Dedifferentiated amniotic fluid mesenchymal stem cell (primary cell): ENCODE results near the gene SLC35F4.
"Not testable (repeated sequence)": the region's sequence is repeated elsewhere in the genome, so short reads cannot be mapped to it uniquely, and the experiment has no call there.

ENCODE experiments used
- DNase-seq: peaks from one replicate; pipeline ENCODE4 v3.0.0-alpha.2; 2016; ENCODE audit errors: extremely low spot score

The SLC35F4 gene

DNA sequence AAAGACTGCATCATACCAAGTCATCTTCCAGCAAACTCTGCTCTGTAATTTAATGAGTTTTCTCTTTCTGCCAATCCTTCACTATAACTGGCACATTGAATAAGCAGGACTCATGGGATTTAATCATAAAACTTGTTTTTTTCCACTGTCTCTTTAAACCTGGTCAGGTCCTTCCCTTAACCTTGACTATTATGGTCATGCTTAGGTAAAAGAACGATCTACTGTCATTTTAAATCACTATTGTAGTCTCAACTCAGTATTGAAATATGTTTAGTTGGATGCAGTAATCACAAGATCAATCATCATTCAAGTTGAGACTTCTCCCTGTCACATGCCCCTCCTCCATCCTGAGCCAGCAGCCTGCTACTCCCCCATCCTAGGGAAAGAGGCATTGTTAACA, 56.1 kb downstream of the SLC35F4 start:
- no peak for DNase-seq

- no peak for DNase-seq
Measured at GRCh38 chr14:57797160-57797559, 68.7 kb downstream of the SLC35F4 start.

DNA sequence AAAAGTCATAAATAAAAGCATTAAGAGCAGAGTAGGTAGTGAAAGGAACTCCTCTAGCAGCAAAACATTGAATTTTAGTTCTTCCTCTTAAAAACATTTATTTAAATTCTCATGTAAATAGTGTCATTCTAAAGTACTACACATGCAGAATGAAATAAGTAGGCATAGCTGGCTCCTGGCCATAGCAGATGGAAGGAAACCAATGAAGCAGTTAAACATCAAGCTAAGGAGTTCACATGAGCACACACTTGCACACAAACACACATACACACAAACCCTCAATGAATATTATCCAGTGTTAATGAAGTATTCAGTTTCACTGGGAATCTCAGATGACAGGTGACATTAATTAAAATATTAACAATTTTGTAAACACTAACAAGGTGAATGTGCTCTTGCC, 69.3 kb downstream of the SLC35F4 start:
- DNase-seq: no peak

GRCh38 chr14:57785058-57785457, 80.8 kb downstream of the SLC35F4 start:
- no peak for DNase-seq

GRCh38 chr14:57771801-57772200, 94.1 kb downstream of the SLC35F4 start:
- DNase-seq: no peak

DNA sequence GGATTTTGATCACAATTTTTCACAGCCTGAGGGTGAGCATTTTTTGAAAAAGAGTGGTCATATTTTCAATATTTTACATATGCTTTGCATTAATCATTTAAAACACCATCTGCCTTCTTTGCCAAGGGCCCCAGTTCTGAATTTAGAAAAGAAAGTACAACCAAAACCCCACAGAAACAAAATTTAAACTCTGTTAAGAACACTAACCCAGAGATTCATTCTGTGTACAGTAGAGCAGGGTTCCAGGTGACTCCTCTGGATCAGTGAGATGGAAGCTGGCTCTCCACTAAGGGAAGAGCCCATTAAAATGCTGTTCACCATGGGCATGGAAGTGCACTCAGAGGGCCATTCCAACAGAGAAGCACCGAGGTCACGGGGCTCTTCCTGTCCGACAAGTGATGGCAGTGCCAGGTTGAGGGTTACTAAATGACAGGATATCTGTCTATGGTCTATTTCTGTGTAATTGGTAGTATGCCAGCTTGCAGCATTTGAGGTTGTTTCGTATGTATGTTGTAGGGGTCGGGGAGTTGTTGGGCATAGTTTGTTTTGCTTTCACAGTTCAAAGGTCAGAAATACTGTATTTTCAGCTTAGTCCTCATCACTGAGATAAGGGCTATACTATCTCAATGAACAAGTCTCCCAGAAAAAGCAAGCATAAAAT, 95.9 kb downstream of the SLC35F4 start:
- no peak for DNase-seq

- no peak for DNase-seq
Measured at GRCh38 chr14:57761800-57762199, 104.1 kb downstream of the SLC35F4 start.

- no peak for DNase-seq
Measured at GRCh38 chr14:57760896-57761295, 105.0 kb downstream of the SLC35F4 start.

DNA sequence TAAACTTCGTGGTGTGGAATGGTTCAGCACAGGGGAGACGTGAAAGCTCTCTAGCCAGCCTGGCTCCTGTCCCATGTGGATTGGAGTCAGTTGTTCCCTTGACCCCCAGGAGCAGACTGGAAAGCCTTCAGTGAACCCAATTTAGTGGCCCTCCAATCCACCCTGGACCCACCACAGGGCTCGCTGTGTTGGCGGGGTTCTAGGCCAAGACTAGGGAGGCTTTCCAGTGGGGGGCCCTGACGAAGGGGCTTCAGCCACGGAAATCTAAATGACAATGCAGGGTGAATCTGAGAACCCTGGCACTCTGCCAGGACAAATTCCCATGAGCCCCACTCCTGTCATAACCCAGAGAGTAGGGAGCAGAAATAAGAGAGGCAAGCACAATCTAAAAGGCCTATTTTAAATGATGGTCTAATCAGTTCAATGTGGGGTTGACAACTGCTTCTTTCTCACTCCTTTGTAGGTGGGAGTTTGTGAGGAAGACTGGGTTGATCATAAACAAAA, 110.8 kb downstream of the SLC35F4 start:
- no peak for DNase-seq

- no peak for DNase-seq
Measured at GRCh38 chr14:57754527-57754926, 111.4 kb downstream of the SLC35F4 start.

GRCh38 chr14:57753821-57754220, 112.1 kb downstream of the SLC35F4 start:
- no peak for DNase-seq

GRCh38 chr14:57752142-57752695, 113.7 kb downstream of the SLC35F4 start:
- not testable (repeated sequence) for DNase-seq

DNA sequence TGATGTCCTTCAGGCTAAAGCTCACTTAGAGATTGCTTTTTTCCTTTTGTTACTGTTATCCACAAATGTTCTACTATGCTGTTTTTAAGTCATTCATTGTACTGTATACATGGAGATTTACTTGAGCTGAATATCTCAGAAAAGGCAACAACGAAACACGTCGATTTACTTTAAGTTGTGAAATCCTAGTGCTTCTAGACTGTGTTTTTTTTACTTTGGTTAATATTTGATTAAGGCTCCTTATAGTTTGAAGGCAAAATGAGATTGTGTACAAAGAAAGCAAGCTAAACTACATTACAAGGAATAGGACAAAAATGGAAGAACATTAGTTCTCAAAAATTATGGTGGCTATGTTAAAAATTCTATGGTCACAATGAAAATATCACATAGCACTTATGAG, 114.5 kb downstream of the SLC35F4 start:
- no peak for DNase-seq

DNA sequence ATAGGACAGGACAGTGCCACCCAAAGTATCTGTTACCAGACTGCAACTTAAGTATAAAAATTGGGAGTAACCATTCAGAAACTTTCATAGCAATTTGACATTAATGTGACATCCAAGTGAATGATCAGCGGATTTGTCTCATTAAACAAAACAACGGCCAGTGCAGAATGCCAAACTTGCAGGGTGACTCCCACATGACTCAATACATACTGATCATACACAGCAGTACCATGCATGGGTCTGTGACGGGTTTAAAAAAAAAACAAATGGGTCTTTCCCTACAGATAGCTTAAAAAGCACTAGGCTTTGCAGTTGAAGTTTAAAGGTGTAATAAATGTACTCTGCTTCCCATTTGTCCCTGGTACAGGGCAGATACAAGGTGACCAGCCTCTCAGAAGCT, 116.6 kb downstream of the SLC35F4 start:
- no peak for DNase-seq

GRCh38 chr14:57748279-57748678, 117.6 kb downstream of the SLC35F4 start:
- no peak for DNase-seq

- DNase-seq: no peak
Measured at GRCh38 chr14:57747036-57747435, 118.9 kb downstream of the SLC35F4 start.

DNA sequence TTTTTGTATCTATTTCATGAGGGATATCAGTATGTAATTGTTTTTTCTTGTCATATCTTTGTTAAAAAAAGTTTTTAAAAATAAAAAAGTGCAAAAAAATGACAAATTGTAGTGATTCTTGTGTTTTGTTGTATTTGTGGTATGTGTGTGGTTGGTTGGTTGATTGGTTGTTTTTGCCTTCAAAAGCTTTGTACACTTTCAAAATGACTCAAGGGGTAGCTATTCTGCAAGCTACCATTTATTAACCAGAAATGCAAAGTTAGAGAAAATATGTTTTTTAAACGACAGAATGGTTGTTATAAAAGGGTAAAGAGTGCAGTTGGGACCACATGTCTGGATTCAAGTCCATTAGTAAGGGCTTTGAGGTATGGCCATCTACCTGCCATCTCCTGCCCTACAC, 119.3 kb downstream of the SLC35F4 start:
- DNase-seq: no peak

GRCh38 chr14:57739516-57739915, 126.4 kb downstream of the SLC35F4 start:
- DNase-seq: no peak

GRCh38 chr14:57737598-57737997, 128.3 kb downstream of the SLC35F4 start:
- no peak for DNase-seq

GRCh38 chr14:57736391-57736790, 129.5 kb downstream of the SLC35F4 start:
- DNase-seq: no peak

- DNase-seq: no peak
Measured at GRCh38 chr14:57735276-57735675, 130.6 kb downstream of the SLC35F4 start.

GRCh38 chr14:57732463-57733285, 133.2 kb downstream of the SLC35F4 start:
- no peak for DNase-seq
